Ureter (tissue), 1 donor: ENCODE data around the gene HIVEP2. TPM values are rescaled to one million over a fixed set of nuclear protein-coding genes. Genes with fewer than 3 reads are reported as not detected.

Experiments used
- DNase-seq: peaks from one replicate; pipeline ENCODE4 v3.0.0-alpha.2; 2020; ENCODE audit warnings: low spot score
- total RNA-seq: library from RNA; stranded (reverse); gene quantifications from one replicate; pipeline ENCODE4 v1.2.4, GENCODE V29; 2023
- donor health status: DM: yes; HTN: yes; CAD: no.

The HIVEP2 gene
- total RNA-seq, 1 donor from 2014 or later, result 29.0 TPM

DNA sequence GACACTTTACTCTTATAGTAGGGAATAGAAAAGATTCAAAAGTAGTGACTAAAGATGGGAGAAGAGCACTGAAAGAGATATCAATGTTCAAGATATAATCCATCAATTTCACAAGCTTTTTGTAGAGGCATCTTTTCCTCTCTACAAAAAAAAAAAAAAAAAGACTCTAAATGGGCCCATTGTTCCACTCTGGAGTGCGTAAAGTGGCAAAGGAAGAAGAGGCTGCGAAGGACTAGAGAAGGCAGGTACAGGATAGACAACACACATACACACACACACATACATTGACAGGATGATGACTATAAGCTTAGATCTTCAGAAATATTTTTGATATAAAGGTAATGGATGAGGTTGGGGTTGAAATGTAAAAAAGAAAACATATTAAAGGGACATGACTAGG is 157.6 kb downstream of the HIVEP2 start:
- no peak for DNase-seq

GRCh38 chr6:142786476-142786875 is 158.5 kb downstream of the HIVEP2 start:
- DNase-seq, result no peak

GRCh38 chr6:142784344-142784743 is 160.6 kb downstream of the HIVEP2 start:
- no peak for DNase-seq

DNA sequence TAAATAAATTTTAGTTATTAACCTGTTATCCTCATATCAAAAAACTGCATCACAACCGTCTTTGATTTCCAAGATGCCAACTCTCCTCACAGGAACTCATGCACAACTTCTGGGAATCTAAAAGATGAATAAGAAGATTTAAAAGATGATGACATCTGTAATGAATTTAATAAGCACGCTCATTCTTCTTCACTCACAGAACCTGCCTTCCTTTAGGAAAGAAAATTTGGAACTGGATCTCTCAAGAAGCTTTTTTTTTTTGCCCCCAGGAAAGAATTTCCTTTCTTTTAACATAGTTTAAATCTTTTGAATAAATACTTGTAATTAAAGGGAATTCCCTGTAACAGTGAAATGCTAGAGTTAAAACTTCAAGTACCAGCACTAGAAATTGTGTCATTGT is 161.5 kb downstream of the HIVEP2 start:
- DNase-seq, result no peak

DNA sequence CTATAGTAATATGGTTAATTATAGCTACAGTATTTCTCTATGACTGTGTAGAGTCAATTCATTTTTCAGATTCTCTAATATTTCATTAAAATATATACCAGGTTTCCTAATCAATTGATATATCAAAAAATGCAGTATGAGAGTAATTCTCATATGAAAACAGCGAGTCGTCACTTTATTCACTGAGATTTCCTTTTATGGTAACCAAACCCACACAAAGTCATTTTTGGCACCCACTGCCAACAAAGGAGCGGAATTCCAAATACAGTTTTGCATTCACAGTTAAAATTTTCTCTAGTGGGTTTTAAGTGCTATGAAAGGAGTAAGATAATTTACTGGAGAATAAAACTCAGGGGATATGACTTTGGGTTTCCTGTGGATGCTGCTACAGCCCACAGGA is 163.8 kb downstream of the HIVEP2 start:
- DNase-seq, result no peak

DNA sequence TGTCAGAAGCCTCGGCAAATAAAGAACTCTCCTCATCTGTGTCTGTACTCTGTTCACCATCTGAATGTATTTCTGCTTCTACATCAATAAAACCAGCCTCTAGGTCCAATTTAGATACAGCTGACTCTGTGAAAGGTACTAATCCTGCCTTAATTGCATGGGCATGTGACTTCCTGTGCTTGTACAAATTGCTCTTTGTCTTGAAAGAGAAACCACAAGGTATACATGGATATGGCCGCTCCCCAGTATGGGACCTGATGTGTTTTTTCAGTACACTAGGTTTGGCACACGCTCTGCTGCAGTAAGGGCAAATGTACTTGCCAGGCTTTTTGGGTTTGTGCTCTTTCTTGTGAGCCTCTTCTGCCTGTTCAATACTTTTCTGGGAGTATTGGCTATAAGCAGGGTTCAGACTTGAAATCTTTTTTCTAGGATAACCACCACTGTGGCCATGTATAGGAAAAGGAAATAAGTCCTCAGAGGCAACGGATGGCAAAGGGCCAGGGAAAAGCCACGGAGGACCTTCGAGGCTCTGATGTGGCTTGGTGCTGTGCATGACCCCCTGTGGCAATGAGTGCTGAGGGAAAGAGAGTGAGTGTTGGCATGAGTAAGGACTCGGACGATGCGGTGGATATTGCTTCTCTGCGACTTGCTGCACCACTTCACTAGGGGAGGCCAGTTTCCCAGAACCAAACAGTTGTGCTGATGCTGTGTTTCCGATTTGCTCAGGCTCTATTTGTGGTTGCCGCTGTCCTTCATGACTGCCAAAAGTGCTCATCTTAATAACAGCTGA is 170.9 kb downstream of the HIVEP2 start:
- no peak for DNase-seq

GRCh38 chr6:142773324-142773723 is 171.7 kb downstream of the HIVEP2 start:
- DNase-seq, result no peak

DNA sequence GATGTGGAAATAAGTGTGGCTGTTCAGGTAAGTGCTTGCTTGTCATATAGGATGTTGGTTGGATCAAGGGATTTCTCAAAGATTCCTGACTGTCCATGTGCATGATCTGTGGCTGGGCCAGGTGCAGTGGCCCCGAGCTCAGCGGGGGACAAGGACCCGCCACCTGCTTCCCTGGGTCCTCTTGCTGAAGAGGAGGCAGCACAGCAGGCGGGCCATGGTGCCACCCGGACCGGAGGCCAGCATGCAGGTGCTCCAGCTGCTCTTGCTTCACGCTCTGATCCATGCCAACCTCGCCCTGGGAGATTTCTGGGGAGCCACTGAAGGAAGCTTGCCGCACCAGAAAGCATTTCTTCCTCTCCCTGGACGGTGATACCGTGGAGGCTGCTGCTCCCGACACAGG is 173.8 kb downstream of the HIVEP2 start:
- DNase-seq, result no peak

DNA sequence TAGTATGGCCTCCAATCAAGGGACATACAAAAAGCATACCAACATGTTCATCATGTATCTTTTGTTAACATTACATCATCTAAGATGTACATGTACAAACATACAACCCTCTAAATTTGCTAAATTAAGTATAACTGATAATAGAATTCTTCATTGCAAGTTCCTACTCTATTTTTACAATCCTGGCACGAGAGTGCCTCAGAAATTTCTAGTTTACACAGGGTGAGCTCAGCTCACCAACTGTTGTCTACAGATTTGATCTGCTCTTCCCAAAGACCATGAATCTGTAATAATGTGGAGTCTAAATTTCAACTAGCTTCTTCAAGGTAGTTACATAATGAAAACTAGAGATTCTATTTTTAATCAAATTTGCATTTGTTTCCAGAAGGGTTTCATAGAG is 179.7 kb downstream of the HIVEP2 start:
- DNase-seq, result no peak

DNA sequence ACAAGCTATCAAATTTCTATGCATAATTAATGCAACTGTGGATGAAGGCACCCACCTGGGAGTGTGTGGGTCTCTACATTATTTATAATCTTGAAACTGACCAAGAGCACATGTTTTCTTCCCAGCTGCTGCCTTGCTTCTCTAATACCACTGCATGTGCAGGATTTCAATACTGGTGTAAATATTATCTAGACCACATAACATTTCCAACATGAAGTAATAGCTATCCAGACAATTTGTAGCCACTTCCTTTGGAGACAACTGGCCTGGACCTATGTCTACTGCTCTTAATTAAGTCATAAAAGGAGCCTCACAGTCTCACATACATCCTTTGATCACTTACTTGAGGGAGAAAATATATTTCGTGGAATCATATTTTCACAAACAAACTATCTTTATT is 180.7 kb downstream of the HIVEP2 start:
- no peak for DNase-seq

DNA sequence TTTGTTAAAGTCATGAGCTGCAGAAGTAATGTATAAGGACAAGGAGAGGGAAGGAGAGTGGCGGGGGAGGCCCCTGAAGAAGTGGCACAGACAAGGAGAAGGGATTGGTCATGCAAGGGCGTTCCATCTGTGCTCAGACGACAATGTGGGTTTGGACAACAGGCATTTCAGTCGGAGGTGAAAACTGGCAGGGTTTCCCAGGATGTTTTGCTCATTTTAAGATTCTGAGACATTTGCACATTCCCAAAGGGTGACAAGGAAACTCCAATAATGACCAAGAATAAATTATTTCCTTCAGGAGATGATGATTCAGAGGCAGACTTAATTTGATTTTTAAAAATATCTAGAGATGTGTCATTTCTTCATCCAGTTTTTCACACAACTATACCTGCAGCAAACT is 181.8 kb downstream of the HIVEP2 start:
- DNase-seq, result no peak

GRCh38 chr6:142761756-142762155 is 183.2 kb downstream of the HIVEP2 start:
- DNase-seq, result no peak

DNA sequence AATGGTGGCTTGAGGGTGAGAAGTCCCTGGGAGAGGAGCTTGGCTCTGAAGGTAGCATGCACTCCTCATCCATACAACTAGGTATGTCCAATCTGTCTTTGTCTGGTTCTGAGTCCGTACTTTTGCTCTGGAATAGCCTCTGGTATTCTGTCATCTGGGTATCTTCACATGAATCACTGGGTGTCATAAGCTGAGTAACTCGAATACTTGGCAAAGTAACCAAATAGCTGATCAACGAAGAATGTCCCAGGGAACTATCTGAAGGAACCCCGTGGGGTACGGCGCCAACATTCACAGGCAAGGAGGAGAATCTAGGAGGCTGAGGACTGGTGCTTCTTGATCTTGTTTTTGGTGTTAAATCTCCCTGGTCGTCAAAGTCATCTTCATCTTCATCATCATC is 184.8 kb downstream of the HIVEP2 start:
- no peak for DNase-seq

GRCh38 chr6:142758629-142759025 is 186.3 kb downstream of the HIVEP2 start:
- DNase-seq, result no peak

- DNase-seq, result no peak
These were observed 186.9 kb downstream of the HIVEP2 start for GRCh38 chr6:142757852-142758628.

GRCh38 chr6:142756215-142756630 is 188.8 kb downstream of the HIVEP2 start:
- no peak for DNase-seq

- no peak for DNase-seq
These were observed 191.8 kb downstream of the HIVEP2 start for GRCh38 chr6:142753196-142753595.

DNA sequence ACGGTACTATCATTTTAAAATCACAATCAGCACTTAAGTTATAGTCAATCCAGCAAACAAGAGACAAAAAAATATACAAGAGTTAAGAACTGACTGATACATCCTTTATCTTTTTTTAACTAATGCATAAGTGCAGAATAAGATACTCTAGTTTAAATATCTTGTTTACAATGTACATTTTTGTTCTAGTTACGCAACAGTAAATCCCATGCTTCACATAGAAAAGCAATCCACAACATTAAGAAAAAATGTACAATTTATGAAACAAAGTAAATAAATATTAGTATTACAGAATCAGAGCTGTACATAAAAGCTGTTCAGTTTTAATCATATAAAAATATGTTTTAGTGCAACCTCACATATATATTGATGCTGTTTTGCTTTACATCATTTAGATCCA is 192.6 kb downstream of the HIVEP2 start:
- DNase-seq, result no peak

GRCh38 chr6:142751452-142751851 is 193.5 kb downstream of the HIVEP2 start:
- DNase-seq, result no peak

- DNase-seq, result no peak
These were observed 194.0 kb downstream of the HIVEP2 start for GRCh38 chr6:142750998-142751397.

- no peak for DNase-seq
These were observed 195.4 kb downstream of the HIVEP2 start for GRCh38 chr6:142749556-142749955.

GRCh38 chr6:142746524-142746923 is 198.5 kb downstream of the HIVEP2 start:
- no peak for DNase-seq

DNA sequence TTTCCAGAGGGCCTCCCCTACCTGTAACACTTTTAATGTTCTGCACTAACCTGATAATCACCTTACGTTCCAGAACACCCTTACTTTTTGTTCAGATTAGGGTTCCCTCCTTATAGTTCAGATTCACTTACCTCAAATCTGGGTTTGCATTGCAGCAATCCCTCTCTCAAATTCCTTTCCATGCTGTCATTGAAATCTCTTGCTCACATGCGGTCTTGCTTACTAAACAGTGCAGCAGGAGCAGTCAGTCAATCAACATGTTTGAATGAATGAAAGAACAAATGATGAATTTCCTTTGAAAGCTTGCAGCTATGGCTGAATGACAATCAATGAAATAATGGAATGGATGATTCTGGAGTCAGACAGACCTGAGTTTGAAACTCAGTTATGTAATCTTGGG is 200.1 kb downstream of the HIVEP2 start:
- no peak for DNase-seq
